Measurements from ENCODE around the gene HAPLN1.

The HAPLN1 gene

DNA sequence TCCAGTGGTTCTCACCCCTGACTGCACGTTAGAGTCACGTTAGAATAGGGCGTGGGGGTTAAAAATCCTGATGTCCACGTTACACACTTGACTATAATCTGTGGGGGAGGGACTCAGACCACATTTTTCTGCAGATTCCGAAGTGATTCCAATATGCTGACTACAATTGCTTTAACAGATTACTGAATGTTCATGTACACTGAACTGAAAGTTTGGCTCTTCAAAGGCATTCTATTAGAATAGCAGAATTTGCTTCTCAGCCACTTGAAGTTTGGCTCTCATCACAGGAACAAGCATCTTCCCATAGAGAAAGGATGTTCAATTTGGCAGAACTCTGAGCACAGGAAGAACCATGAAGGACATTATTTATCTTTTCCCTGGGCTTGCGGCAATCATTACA is 84.5 kb downstream of the HAPLN1 start:
- no peak for DNase-seq

DNA sequence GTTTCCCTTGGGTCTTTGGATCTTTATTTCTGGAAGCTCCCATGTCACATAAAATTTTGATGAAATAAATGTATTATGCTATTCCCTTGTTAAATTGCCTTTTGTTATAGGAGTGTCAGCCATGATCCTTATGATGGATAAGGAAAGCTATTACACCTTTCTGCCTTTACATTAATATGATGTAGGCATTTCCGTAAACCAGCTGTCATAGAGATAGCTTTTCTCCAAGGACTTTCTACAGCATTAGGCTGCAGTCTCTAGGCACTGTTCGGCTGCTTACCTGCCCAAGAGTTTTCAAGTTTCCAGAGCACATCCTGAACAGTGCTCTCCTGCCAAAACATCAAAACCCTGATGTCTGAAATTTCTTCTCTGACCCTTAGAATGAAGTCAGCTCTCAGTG is 87.4 kb downstream of the HAPLN1 start:
- DNase-seq, result no peak

DNA sequence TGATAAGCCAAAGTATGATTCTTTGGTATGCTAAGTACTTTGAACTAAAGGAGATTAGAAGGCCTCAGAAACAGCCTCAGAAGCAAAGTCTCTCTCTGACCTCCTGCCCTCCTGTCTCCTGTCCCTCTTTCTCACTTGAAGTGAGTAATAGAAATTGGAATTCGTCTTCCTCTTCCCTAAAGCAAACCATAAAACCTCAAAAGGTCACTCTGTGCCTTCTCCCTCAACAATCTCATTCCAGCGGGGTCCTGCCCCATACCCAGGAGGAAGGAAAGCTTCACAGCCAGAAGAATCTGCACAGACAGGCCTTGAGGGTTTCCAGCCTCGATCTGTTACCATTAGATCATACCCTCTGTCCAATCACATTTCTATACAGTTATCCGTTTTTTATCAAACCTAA is 87.8 kb downstream of the HAPLN1 start:
- DNase-seq, result no peak

DNA sequence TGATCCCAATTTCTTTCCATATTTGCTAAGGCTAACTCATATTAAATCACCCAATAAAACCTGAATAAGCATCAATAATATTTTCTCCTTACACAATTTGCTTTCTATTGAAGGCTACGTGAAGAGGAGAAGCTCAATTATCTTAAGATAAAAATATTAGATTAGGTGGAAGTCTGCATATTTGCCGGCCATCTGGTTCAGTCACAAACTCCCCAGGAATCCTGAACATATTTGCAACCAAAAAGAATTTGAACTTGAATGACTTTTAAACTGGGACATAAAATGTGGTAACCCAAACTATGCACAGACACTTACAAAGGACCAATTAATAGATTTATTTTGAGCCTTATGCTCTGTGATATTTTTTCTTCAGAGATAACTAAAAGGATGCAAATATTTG is 92.3 kb downstream of the HAPLN1 start:
- no peak for DNase-seq

DNA sequence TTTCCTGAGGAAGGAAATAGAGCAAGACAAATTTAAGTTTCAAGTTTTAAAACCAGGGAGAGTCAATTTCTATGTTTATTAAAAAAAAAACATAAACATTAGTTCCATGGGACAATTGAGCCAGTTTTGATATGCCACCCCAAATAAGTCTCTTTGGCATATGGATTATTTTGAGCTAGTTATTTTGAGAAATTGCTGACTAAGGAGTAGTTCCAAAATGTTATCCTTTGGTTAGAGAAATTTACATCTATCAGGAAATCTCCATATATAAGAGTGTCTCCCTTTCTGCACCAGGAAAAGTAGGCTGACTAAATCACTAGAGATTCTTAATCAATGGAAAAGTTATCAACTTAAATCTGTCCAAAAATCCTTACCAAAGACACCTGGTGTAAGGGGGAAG is 105.8 kb downstream of the HAPLN1 start:
- no peak for DNase-seq

GRCh38 chr5:83608122-83608521 is 112.5 kb downstream of the HAPLN1 start:
- DNase-seq, result no peak

DNA sequence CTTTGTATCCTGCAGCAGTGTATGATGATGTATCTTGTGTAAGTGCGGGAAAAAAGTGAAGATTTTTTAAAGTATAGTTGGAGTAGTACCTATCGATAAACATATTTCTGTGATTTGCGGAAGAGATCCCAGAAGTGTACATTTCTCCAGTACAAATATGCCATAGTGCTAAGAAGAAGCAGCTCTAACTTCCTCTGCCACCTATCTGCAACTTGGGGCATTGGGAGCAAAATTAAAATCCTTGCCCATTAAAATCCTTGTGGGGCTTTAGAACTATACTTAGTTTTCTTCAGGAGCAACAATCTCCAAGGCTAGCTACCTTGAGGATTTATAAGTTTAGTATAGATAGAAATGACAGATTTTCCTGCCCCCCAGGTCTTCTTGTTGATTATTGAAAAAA is 125.4 kb downstream of the HAPLN1 start:
- no peak for DNase-seq

- no peak for DNase-seq
Observed at GRCh38 chr5:83590966-83591365, 129.7 kb downstream of the HAPLN1 start.

DNA sequence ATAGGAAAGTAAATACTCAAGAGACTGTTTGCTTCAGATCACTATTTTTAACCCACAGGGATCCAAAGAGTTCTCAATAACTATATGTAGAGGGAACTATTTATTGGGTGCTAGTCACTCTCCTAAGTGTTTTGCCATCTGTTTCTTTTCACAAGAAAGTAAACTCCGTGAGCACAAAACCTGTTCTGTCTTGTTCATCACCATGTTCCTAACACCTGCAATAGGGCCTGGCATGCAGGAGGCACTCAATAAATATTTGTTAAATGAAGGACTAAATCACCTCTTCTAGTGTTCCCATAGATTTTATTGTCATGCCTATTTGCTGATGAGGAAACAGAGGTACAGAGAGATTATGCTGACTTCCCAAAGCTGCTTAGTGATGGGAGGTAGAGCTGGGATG is 130.9 kb downstream of the HAPLN1 start:
- DNase-seq, result no peak
